ENCODE data around the gene OR11A1.

The OR11A1 gene, protein sequence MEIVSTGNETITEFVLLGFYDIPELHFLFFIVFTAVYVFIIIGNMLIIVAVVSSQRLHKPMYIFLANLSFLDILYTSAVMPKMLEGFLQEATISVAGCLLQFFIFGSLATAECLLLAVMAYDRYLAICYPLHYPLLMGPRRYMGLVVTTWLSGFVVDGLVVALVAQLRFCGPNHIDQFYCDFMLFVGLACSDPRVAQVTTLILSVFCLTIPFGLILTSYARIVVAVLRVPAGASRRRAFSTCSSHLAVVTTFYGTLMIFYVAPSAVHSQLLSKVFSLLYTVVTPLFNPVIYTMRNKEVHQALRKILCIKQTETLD

DNA sequence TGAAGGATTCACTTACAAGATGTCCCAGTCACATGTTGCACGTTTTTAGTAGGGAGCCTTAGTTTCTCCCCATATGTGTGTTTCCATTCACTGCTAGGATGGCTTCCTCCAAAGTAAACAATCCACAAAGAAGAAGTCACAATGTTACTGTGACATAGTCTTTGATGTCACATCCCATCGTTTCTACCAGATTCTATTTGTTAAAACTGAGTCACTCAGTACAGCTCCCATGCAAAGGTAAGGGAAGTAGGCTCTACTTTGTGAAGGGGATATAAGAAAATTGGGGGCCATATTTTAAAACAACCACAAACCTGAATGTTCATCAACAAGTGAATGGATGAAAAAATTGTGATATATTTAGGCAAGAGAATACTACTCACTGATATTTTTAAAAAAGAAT lies at the start of gene OR11A1, which contains the start of gene OR2H1:
Gene OR11A1, minus strand, starts transcription at position 101 of the 400 bp plus-strand sequence. CDS start 29,430 bp downstream, outside the sequence.
Gene OR2H1, plus strand, starts transcription at position 185 of the 400 bp plus-strand sequence. CDS start 4,615 bp downstream, outside the sequence.
- DNase-seq = no peak

DNA sequence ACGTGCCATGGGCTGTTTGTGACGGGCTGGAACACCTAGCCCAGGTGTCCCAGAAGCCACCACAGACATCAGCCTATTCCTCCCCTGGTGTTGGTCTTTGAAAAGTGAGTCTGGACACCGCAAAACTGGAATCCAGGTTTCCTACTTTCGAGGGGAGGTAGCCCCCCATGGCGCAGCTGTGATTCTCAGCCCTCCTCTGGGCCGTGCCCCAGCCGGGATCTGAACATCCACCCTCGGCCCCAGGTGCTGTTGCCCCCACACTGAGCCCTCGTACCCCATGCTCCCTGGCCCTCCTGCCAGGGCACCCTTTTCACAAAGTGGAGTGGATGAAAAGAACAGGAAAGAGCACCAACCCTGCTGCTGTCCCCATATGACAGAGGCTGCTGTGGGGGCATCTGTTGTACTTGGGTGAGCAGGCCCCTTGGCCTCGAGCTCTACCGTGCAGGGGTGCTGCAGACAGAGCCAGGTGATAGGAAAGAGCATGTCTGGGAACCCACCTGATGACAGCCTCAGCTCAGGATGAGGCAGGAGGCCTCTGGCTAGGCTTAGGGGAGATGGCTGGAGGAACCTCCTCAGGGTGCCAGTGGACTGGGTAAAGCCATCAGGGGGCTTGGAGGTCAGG lies 49.7 kb upstream of the OR11A1 start:
- DNase-seq = no peak

DNA sequence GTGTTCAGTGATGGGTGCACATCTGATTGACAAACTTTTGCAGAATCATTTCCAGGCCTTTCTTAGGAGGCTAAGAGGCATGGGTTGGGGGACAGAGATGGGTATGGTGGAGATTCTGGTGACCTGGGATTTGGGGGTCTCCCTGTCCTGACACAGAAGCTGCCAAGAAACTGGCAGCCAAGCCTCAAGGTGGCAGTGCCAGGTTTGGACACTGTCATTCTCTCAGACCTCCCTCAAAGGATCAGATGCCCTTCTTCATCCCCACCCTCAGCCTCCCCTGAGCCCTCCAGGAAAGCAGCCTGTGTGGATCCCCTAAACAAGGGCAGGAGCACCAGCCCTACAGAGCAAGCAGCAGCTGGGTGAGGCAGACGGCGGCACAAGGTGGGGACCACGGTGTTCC lies 48.9 kb upstream of the OR11A1 start:
- DNase-seq = no peak

DNA sequence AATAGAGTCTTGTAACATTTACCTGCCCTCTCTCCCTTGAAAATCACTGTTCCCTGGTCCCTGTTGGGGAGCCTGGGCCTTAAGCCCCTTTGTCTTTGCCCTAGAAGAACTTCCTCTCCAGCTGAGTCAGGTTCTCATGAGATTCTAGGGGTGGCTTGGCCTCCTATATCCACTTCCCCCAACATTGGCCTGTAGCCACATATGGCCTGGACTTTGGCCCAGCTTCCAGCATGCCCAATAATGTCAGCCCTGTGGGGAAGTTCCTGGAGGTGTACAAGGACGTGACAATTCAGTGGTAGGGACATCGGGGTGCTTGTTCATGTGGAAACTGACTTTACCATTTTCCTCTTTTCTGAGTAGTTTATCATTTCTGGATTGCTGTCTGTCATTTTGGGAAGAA lies 48.1 kb upstream of the OR11A1 start:
- no peak for DNase-seq

DNA sequence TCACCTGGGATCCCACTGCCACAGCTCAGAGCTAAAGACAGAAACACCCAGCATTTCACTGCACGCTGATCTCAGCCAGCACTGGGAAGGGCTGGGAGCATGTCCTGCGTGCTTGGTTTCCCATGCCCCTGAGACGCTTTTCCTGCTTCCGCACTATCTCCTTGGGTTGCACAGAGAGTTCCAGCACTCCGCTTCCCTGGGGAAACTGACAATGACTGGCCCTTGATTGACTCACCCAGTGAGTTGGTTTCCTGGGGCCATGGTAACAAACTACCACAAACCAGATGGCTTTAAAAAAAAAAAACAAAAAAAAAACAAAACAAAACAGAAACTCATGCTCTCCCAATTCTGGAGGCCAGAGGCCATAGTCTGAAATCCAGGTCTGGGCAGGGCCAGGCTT lies 45.7 kb upstream of the OR11A1 start:
- no peak for DNase-seq

DNA sequence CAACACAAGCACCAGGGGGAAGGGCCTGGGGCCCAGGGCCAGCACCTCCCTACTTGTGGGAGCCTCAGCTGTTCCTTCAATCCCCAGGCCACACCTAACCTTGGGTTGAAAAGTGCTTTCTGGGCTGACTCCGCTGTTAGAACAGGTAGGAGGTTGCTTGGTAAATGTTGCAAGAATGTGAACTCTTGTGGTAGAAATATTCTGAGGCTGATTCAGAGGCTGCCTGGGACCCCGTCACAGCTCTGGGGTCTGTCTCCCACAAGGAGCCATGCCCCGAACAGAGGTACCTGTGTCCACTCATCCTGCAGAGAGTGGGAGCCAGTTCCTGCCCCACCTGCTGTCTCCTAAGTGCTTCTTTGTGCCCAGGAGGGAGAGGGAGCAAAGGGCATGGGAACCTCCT lies 45.3 kb upstream of the OR11A1 start:
- no peak for DNase-seq

DNA sequence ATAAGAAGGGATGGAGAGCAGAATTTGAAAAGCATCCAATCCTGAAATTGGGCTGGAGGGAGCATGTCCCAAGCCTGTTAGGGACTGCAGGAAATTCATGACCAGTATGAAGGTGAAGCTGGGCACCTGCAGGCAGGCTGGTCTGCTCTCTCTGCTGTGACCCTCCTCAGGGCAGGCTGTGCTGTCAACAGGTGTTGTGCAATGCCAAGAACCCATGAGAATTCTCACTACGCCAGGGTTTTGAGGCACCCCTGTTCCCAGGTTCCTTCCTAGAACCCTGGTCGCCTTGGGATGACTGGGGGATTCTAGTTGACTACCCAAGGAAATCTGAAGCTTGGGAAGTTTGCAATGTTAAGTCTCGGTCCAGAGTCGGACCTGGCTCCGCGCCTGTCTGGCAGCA lies 44.2 kb upstream of the OR11A1 start:
- no peak for DNase-seq

DNA sequence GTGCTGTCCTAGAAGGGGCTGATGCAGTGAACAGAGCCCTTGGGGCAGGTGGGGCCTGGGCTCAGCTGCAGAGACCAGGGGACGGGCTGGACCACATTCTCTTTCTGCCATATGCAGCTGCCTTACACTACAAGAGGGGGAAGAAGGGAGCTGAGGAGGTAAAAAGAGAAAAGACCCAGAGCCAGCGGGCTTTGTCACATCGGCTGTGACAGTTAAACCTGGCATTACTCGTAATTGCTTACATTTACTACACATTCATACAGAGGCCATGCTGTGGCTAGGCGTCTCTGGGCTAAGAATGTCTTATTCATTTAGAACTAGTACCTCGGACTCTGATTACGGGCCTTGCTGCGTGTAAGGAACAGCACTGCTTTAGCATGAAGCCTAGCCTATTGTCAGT lies 43.7 kb upstream of the OR11A1 start:
- no peak for DNase-seq

DNA sequence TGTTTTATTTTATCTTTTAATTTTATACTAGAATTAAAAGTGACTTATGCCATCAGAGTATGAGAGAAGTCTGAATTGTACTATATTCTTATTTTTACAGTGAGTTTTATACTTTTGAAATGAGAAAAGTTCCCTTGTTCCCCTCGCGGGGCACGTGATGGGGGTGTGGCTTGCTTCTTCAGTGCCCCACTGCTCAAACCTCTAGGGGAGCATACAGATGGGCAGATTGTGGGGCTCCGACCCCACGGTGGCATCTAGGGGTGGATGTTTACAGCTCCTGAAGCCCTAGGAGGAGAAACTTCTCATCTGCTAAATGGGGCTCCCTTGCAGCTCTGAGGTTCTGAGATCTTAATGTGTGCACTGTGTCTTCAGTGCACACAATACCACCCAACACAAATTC lies 42.8 kb upstream of the OR11A1 start:
- DNase-seq = no peak

DNA sequence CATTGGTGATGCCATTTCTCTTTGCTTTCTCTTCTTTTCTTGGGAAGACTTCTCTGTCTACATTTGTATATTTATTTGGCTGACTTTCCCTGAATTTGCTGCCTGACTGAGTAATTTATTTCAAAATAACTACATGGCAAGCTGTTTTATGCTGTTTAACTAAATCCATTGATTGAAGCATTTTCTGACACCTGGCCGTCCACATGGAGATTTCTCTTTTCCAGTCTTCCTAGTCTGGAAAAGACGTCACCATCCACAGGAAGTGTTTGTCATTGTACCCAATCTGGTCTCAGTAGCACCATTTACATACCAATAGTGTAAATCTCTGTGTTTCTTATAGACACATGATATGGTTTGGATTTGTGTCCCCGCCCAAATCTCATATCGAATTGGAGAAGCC lies 40.1 kb upstream of the OR11A1 start:
- no peak for DNase-seq

DNA sequence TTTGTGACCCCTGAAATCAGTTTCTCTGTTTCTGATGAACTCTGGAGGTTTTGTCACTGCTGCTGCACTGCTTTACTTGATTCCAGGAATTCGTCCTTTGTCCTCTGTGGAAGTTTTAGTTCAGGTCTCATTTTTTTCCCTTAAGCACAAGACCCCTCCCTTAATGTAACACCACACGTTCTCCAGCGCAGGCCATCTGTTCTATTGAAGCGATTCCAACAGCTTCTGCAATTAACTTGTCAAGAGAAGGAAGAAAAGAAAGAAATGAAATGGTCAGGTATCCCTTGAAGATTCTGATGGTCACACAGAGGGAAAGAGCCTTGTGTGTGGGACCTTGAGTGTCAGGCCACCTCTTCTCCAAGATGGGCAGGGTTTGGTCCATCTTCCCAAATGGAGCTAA lies 38.7 kb upstream of the OR11A1 start:
- DNase-seq = no peak

DNA sequence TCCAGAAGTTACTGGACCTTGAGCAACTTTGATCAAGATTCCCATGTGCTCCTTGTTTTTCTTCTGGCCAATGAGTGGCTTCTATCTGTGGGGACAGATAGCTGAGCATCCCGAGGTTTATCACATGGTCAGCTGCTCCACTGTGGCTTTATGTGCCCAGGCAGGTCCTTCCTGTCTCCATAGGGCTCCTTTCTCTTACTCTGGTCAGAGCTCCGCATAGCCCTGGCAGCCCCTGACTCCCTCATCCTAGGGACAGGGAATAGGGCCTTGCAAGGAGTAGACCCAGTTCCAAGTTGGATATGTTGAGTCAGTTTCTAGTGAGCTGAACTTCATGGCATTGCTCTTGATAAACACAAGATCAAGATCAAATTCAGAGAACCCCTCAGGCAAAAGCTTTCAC lies 37.3 kb upstream of the OR11A1 start:
- DNase-seq = no peak

DNA sequence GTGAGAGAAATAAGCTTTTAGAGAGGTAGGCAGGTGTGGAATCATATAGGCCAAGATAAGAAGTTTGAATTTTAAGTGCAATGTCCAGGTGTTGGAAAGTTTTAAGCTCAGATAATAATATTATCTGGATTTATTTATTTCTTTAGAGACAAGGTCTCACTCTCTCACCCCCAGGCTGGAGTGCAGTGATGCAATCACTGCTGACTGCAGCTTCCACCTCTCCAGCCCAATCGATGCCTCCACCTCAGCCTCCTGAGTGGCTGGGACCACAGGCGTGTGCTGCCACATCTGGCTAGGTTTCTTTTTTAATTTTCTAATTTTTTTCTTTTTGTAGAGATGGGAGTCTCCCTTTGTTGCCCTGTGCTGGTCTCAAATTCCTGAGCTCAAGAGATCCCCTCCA lies 36.4 kb upstream of the OR11A1 start:
- no peak for DNase-seq

DNA sequence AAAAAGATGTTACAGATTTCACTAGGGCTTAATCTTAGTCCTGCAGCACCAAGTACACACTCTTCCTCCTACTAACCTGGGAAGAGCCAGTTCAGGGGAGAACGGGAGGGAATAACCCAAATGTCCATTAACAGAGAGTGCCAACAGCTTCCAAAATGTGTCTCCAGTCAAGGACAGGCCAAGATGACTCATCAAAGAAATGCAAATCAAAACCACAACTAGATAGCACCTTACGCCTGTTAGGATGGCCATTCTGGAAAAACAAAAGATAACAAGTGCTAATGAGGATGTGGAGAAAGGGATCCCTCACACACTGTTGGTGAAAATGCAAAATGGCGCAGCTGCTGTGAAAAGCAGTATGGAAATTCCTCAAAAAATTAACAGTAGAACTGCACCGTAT lies 34.7 kb upstream of the OR11A1 start:
- DNase-seq = no peak

DNA sequence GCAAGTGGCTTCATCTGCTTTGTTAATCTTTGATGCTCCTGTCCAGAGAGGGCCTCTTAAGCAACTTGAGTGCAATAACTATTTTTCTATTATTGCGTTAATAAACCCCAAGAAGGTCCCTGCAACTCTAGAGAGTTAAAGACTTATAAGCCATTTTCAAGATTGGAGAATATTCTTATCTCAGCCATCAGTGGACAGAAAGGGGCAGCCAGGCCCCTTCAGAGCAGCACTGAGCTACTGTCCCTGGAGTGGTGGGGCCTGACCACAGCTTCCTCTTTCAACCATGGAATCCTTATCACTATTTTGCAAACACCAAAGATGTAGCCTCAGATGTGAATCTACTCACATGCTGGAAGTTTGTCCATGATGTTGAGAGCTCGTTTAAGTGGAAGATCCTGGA lies 33.7 kb upstream of the OR11A1 start:
- no peak for DNase-seq

DNA sequence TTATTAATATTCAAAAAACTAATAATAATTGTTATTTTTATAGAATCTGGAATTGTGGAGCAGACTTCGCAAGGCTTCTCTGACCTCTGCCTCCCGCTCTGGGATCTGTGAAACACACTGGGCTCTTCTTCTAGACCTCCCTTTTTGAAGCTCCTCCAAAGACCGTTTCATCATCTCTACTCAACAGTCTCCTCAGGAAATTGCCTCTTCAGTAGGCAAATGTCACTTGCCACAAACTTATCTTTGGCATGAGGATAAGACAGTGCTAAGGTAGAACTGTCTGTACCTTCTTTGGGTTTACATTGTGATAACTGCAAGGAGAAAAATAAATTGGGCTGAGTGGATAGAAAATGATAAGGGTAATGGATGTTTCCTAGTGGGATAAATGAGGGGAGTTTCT lies 33.2 kb upstream of the OR11A1 start:
- no peak for DNase-seq

DNA sequence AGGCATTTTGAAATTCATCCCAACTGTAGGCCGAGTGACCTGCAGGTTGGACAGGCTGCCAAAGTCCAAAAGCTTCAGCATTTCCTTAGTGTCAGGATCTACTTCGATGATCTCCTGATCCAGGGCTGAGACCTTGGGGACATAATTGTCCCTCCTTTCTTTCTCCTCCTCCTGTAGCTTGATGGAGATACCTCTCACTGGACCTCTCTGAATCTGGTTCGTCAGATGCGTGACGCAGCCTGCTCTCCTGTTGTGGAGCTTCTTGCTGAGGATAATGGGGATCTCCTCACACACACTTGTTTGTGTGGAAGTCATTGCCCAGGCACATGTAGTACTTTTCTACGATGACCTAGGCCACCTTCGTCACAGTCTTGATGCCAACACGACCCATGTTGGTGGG lies 32.4 kb upstream of the OR11A1 start:
- no peak for DNase-seq

DNA sequence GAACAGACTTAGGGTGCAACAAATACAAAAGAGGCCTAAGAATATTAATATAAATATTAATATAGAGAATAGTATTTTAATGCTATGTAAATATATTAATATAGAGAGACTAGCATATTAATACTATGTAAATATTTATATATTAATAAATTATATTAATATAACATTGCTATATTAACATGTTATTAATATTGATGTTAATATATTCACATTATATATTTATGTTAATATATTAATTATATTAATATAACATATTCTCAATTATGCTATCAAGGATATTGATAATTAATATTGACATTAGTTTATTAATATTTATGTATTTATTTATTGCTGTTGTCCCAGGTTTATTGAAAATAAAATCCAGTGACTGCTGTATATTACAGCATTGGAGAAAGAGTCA lies 32.0 kb upstream of the OR11A1 start:
- no peak for DNase-seq

DNA sequence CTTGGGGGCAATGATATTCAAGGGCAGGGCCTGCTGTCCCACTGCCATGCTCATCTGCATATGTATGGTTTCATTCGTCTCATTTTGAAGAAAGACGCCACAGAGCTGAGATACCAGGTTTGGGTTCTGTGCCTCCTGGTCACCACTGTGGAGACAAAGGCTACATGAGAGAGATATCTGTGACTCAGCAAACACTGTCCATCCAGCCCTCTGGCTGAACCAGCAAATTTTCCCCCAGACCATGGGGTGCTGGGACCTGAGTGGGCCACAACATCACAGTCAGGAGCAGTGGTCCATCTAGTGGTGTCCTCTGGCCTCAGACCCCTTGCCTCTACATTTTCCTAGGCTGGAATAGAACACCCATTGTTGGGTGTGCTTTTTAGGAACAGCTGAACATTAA lies 30.8 kb upstream of the OR11A1 start, which contains the start of gene MAS1L:
Gene MAS1L, minus strand, starts transcription at position 297 of the 400 bp plus-strand sequence. Its CDS starts 54 bp downstream, at position 243.
- DNase-seq = no peak

DNA sequence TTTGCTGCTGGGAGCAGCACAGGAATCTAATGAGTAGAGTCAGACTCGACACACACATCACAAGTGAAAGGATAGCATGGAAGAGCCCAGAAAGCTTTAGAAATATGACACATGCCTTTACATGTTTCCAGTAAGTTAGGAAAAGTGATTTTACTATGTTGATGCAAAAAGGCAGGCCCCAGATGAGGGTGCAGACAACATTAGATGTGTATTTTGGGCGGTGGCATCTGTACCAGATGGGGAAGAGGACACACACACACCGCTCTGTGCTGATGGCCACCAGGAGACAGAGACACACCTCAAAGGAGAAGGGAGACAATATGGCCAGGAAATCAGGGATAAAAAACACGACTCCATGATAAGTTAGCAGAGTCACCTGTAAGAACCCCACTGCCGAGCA lies 30.3 kb upstream of the OR11A1 start:
- DNase-seq = no peak

DNA sequence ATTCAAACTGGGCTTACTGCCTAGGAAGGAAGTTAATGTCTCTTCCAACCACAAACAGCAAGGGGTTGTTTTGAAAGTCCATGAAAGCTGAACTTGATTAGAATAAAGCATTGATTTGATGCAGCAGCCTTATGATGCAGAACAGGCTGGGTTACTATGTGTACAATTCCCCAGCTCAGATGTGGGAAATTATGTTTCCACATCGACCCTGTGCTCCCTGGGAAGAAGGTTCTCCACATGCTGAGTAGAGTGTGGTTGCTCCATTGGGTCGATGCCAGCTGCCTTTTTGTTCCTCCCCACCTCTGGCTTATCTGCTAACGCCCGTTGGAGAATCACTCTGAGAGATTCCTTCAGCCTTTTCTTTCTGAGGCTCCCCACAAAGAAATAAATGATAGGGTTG lies 29.7 kb upstream of the OR11A1 start:
- no peak for DNase-seq

DNA sequence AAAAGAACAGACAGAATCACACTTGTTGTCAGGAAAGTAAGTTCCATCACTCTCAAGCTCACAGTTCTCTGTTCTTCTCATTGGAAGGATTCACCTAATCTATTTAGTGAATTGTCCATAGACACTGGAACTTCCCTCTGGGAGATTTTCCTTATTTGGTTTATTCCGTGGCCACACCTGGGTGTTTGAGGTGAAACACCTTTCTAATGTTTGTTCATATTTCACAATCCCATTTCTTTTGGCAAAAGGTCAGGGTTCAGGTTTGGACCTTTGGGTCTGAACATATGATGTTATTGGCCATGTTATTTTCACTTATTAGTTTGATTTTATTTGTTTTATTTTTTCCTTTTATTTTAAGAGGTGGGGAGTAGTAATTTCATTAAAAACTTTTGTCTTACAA lies 26.9 kb upstream of the OR11A1 start:
- no peak for DNase-seq

DNA sequence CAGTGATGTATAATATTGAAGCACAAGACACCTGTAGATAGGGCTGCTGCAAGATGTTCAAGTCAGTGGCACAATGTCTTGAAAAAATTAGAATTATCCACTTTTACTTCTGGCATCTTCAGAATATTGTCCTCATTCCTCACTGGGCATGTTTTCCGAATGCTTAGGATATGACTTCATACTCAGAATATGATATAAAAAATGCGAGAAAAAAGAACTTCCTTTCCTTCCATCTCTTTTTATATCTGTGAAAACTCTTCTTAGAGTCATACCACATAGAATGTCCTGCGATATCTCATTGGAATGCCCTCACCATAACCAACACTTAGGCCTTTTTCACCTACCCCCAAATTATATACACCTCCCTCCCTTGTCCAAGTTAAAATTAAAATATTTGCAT lies 26.3 kb upstream of the OR11A1 start:
- DNase-seq = no peak
